A673 (cell line): ENCODE results near the gene SPATA16. TPM values are rescaled to one million over a fixed set of nuclear protein-coding genes. Genes with fewer than 3 reads are reported as not detected.
"Not testable (repeated sequence)": the region's sequence is repeated elsewhere in the genome, so short reads cannot be mapped to it uniquely, and the experiment has no call there.

Experiments
- BruUV-seq: library from RNA; stranded (reverse); fragments of 400-500 nt; replicated peaks from 2 replicates; lab custom pipeline; 2021; lab: Mats Ljungman, UMichigan
- CTCF ChIA-PET: fragments of 300-600 bp; sonication (Branson Sonifier 250); formaldehyde crosslinking; loops from one replicate; lab custom pipeline; 2022; ENCODE audit warnings: antibody characterized with exemption; lab: Charles Lee
- POLR2A ChIA-PET: fragments of 300-600 bp; sonication (Branson Sonifier 250); formaldehyde crosslinking; loops from one replicate; lab custom pipeline; 2022; ENCODE audit warnings: antibody characterized with exemption; ENCODE audit not compliant: low non-redundant PET; lab: Charles Lee
- DNase-seq: peaks from one replicate; pipeline ENCODE4 v3.0.0-alpha.2; 2015; ENCODE audit warnings: low spot score
- H3K27ac ChIP-seq: fragments of 200-600 bp; sonication (generic); 2 replicates; pipeline ENCODE4 v1.5.1; 2016; ENCODE audit warnings: mixed run types, low read depth, mild to moderate bottlenecking, mixed read lengths, antibody characterized with exemption, low read length; ENCODE audit not compliant: poor library complexity, severe bottlenecking
- H3K27me3 ChIP-seq: fragments of 200-600 bp; sonication (generic); replicated peaks from 2 replicates; pipeline ENCODE4 v1.6.1; 2017; ENCODE audit warnings: mixed run types, low read depth, mild to moderate bottlenecking, mixed read lengths, antibody characterized with exemption, low read length; ENCODE audit not compliant: insufficient read depth, poor library complexity
- H3K36me3 ChIP-seq: fragments of 200-600 bp; sonication (generic); 2 replicates; pipeline ENCODE4 v1.6.1; 2016; ENCODE audit warnings: mixed run types, mild to moderate bottlenecking, mixed read lengths, antibody characterized with exemption, low read length; ENCODE audit not compliant: insufficient read depth, poor library complexity, severe bottlenecking
- H3K4me1 ChIP-seq: fragments of 200-600 bp; sonication (generic); 2 replicates; pipeline ENCODE4 v1.6.1; 2017; ENCODE audit warnings: mixed run types, mild to moderate bottlenecking, mixed read lengths, antibody characterized with exemption, low read length; ENCODE audit not compliant: insufficient read depth, poor library complexity, severe bottlenecking
- H3K4me3 ChIP-seq: fragments of 200-600 bp; sonication (generic); 2 replicates; pipeline ENCODE4 v1.5.1; 2016; ENCODE audit warnings: low read depth, mixed run types, mild to moderate bottlenecking, mixed read lengths, low read length; ENCODE audit not compliant: poor library complexity, severe bottlenecking
- H3K9me3 ChIP-seq: fragments of 200-600 bp; sonication (generic); 2 replicates; pipeline ENCODE4 v1.6.1; 2016; ENCODE audit warnings: mixed run types, low read depth, mild to moderate bottlenecking, mixed read lengths, antibody characterized with exemption, low read length; ENCODE audit not compliant: poor library complexity, severe bottlenecking
- EZH2 ChIP-seq: fragments of 200-600 bp; sonication (generic); IDR thresholded peaks from 2 replicates; pipeline ENCODE4 v1.6.1; 2017; ENCODE audit warnings: borderline replicate concordance, low read depth, mild to moderate bottlenecking, mixed read lengths, antibody characterized with exemption, low read length; ENCODE audit not compliant: poor library complexity, severe bottlenecking
- intact Hi-C: fragments of 100-400 bp; cut with micrococcal nuclease; formaldehyde crosslinking; loops from one replicate; pipeline ENCODE4 v1.10.0; 2022; ENCODE audit not compliant: unreplicated experiment
- total RNA-seq: library from RNA; stranded (reverse); gene quantifications from 2 replicates; pipeline ENCODE4 v1.2.3, GENCODE V29; 2021
- TF ChIP-seq, protein P1 (sequence below): fragments of 300-800, 200-600 bp; sonication (generic); conservative IDR thresholded peaks from 2 replicates; pipeline ENCODE4 v1.5.1; 2017; ENCODE audit warnings: low read depth, mild to moderate bottlenecking, antibody characterized with exemption, low read length, moderate library complexity, mixed read lengths

Gene SPATA16
- total RNA-seq, 1 experiment from 2014 or later = not detected

DNA sequence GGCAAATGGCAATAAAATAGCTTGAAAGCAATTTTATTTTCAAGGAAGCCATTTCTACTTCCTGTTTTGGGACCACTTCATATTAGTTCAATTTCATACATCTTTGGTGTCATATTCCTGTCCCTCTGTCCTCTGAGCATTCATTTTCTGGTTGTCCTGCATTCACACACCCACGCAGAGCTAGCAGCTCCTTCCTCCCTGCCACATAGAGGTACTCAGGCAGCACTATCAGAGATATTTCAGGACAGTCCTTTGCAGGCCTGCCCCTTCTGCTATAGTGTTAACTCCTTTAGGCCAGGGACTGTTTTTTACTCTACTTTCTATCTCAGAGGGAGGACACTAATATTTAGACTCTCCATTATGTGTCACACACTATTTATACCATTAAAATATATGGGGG, 258.5 kb downstream of the SPATA16 start:
- no TSS peak for BruUV-seq
- ChIA-PET CTCF (no interaction called here), POLR2A (no interaction called here)
- TF ChIP-seq EZH2 = no peak
- TF ChIP-seq, protein P1, sequence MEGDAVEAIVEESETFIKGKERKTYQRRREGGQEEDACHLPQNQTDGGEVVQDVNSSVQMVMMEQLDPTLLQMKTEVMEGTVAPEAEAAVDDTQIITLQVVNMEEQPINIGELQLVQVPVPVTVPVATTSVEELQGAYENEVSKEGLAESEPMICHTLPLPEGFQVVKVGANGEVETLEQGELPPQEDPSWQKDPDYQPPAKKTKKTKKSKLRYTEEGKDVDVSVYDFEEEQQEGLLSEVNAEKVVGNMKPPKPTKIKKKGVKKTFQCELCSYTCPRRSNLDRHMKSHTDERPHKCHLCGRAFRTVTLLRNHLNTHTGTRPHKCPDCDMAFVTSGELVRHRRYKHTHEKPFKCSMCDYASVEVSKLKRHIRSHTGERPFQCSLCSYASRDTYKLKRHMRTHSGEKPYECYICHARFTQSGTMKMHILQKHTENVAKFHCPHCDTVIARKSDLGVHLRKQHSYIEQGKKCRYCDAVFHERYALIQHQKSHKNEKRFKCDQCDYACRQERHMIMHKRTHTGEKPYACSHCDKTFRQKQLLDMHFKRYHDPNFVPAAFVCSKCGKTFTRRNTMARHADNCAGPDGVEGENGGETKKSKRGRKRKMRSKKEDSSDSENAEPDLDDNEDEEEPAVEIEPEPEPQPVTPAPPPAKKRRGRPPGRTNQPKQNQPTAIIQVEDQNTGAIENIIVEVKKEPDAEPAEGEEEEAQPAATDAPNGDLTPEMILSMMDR = no peak
- Histone ChIP-seq H3K36me3 (no peaks in the 10 kb centered on the region), H3K27me3 (no peaks in the 10 kb centered on the region), H3K4me1 (peaks cover 9% of the 10 kb centered on the region), H3K9me3 (peaks cover 7% of the 10 kb centered on the region), H3K4me3 (no peak overlapping the region), H3K27ac (no peak overlapping the region)
- intact Hi-C loops = no loop called here
- peak; percentile 29 for DNase-seq

DNA sequence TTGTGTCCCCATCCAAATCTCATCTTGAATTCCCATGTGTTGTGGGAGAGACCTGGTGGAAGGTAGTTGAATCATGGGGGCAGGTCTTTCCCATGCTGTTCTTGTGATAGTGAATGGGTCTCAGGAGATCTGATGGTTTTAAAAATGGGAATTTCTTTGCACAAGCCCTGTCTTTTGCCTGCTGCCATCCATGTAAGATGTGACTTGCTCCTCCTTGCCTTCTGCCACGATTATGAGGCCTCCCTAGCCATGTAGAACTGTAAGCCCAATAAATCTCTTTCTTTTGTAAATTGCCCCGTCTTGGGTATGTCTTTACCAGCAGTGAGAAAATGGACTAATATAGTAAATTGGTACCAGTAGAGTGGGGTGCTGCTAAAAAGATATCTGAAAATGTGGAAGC, 261.7 kb downstream of the SPATA16 start:
- DNase-seq, intact Hi-C loops, POLR2A ChIA-PET, BruUV-seq, H3K36me3 ChIP-seq, H3K27me3 ChIP-seq, H3K4me3 ChIP-seq, H3K27ac ChIP-seq, H3K9me3 ChIP-seq, CTCF ChIA-PET: not testable (repeated sequence)
- peaks cover 31% of the 10 kb centered on the region for H3K4me1 ChIP-seq

DNA sequence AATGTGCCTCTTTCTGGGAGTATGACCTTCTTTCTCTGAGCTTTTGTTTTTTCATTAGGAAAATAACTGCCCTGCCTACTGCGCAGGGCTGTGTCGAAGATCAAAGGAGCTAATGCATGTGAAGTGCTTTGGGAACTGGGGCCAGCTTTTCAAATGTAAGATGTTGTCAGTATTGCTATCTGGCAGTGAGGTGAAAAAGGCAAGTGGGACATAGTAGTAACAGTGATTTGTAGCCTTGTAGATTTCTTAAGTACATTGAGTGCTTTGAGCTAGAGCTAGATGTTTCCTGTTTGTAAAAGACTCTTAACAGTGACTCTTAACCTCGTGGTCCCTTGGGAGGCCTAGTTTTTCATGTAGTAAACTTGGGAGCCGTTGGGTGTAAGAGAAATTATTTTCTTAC, 264.0 kb downstream of the SPATA16 start:
- peak; percentile 70 for DNase-seq
- H3K9me3 ChIP-seq = peaks cover 7% of the 10 kb centered on the region
- no peak for TF ChIP-seq EZH2
- TF ChIP-seq, protein P1 = no peak
- intact Hi-C loops = no loop called here
- no peak overlapping the region for H3K4me3 ChIP-seq
- BruUV-seq = no TSS peak
- CTCF ChIA-PET = no interaction called here
- peaks cover 22% of the 10 kb centered on the region for H3K4me1 ChIP-seq
- no peaks in the 10 kb centered on the region for H3K36me3 ChIP-seq
- H3K27me3 ChIP-seq = no peaks in the 10 kb centered on the region
- no peak overlapping the region for H3K27ac ChIP-seq
- POLR2A ChIA-PET = no interaction called here

DNA sequence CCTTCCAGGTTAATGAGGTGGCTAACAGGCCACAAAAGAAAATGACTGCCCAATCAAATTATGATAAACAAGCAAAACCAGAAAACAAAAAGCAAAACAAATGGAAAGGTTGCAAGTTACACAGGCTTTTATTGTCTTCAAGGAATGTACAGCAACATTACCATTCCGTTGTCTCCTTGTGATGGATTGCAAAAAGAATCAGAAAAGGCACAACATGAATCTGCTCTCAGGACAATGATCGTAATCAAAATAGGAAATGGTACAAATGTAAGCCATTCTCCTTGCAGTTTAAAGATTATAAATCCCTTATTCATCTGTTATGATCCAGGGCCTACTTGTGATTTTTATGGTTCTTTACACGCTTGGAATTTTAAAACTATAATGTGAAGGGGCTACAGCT, 264.7 kb downstream of the SPATA16 start:
- ChIA-PET CTCF (no interaction called here), POLR2A (no interaction called here)
- intact Hi-C loops = no loop called here

More for the DNA sequence above, 264.7 kb downstream of the SPATA16 start:
- Histone ChIP-seq H3K27me3 (no peaks in the 10 kb centered on the region), H3K36me3 (no peaks in the 10 kb centered on the region), H3K9me3 (peaks cover 7% of the 10 kb centered on the region), H3K4me1 (peaks cover 22% of the 10 kb centered on the region), H3K4me3 (no peak overlapping the region), H3K27ac (no peak overlapping the region)
- TF ChIP-seq EZH2 = no peak
- TF ChIP-seq, protein P1 = no peak
- peak; percentile 82 for DNase-seq
- no TSS peak for BruUV-seq
